ENCODE measurements around the gene KRTAP5-2.

GRCh38 chr11:1554981-1555712 is 42.9 kb downstream of the KRTAP5-2 start:
- TF ChIP-seq POLR2A (IDR thresholded peaks at IDR 0.05; ENCODE audit: low read length) (no peak), GATA1 (IDR thresholded peaks at IDR 0.05; ENCODE audit: low read depth, low read length) (no peak)
